Keratinocyte (primary cell): ENCODE data around the gene IRX2.

Experiments used
- EZH2 ChIP-seq: IDR thresholded peaks from one replicate; pipeline ENCODE4 v1.6.1; 2012; ENCODE audit warnings: inconsistent platforms, mild to moderate bottlenecking, low read length, moderate library complexity
- TF ChIP-seq, protein P1 (sequence below), 3 experiments: IDR thresholded peaks in 1 of 3; conservative IDR thresholded peaks in 1 of 3; optimal IDR thresholded peaks in 1 of 3; 2 replicates in 2 of 3; 3 replicates in 1 of 3; pipeline versions ENCODE3 to v1.5.1; 2011; ENCODE audit warnings: low read length in 3 of 3, mild to moderate bottlenecking in 3 of 3, moderate library complexity in 2 of 3, control low read depth in 1 of 3, inconsistent platforms in 1 of 3; ENCODE audit not compliant: insufficient read depth in 2 of 3; ENCODE audit errors: extremely low read depth in 1 of 3

DNA sequence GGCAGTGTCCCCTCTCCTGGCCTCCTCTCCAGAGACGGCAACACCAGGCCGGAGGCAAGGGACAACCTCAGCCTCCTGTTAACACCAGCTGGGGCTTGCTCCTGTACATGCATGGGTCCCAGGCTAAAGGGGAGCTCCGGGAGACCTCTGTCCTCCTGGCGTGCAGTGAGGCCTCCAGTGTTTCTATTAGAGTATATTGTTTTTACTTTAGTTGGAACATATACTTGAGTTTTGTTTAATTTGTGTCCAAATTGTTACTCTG is 12.0 kb upstream of the IRX2 start:
- TF ChIP-seq, protein P1, sequence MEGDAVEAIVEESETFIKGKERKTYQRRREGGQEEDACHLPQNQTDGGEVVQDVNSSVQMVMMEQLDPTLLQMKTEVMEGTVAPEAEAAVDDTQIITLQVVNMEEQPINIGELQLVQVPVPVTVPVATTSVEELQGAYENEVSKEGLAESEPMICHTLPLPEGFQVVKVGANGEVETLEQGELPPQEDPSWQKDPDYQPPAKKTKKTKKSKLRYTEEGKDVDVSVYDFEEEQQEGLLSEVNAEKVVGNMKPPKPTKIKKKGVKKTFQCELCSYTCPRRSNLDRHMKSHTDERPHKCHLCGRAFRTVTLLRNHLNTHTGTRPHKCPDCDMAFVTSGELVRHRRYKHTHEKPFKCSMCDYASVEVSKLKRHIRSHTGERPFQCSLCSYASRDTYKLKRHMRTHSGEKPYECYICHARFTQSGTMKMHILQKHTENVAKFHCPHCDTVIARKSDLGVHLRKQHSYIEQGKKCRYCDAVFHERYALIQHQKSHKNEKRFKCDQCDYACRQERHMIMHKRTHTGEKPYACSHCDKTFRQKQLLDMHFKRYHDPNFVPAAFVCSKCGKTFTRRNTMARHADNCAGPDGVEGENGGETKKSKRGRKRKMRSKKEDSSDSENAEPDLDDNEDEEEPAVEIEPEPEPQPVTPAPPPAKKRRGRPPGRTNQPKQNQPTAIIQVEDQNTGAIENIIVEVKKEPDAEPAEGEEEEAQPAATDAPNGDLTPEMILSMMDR (optimal IDR thresholded peaks at IDR 0.05 in 1 of 3, IDR thresholded peaks at IDR 0.05 in 1 of 3, conservative IDR thresholded peaks at IDR 0.05 in 1 of 3; ENCODE audit: extremely low read depth in 1 of 3, insufficient read depth in 2 of 3, low read length in 3 of 3), result no peak
- TF ChIP-seq EZH2, result no peak
